MM.1S (cell line): ENCODE results near the gene SLC25A26.

ENCODE experiments used
- DNase-seq: peaks from one replicate; pipeline ENCODE4 v3.0.0-alpha.2; 2015
- H2AFZ ChIP-seq: fragments of 300-600 bp; sonication (generic); 2 replicates; pipeline ENCODE4 v1.6.0; 2016; ENCODE audit warnings: antibody characterized with exemption, low read length
- H3F3A ChIP-seq: fragments of 300-600 bp; sonication (generic); 2 replicates; pipeline ENCODE4 v1.6.1; 2016; ENCODE audit warnings: mild to moderate bottlenecking, antibody characterized with exemption, low read length, moderate library complexity, mixed read lengths; ENCODE audit not compliant: insufficient read depth
- H3K27ac ChIP-seq: fragments of 300-600 bp; sonication (generic); 2 replicates; pipeline ENCODE4 v1.5.1; 2016; ENCODE audit warnings: mild to moderate bottlenecking, low read length
- H3K27me3 ChIP-seq: fragments of 300-600 bp; sonication (generic); replicated peaks from 2 replicates; pipeline ENCODE4 v1.6.0; 2016; ENCODE audit warnings: low read length; ENCODE audit not compliant: insufficient read depth
- H3K36me3 ChIP-seq: fragments of 300-600 bp; sonication (generic); replicated peaks from 2 replicates; pipeline ENCODE4 v1.6.1; 2016; ENCODE audit warnings: mild to moderate bottlenecking, low read length, mixed read lengths; ENCODE audit not compliant: insufficient read depth
- H3K4me1 ChIP-seq: fragments of 300-600 bp; sonication (generic); 2 replicates; pipeline ENCODE4 v1.6.1; 2016; ENCODE audit warnings: low read length, mixed read lengths
- H3K4me2 ChIP-seq: fragments of 300-600 bp; sonication (generic); 2 replicates; pipeline ENCODE4 v1.6.0; 2016; ENCODE audit warnings: low read depth, low read length
- H3K4me3 ChIP-seq: fragments of 300-600 bp; sonication (generic); 2 replicates; pipeline ENCODE4 v1.5.1; 2016; ENCODE audit warnings: low read length, mixed read lengths
- H3K79me2 ChIP-seq: fragments of 300-600 bp; sonication (generic); 2 replicates; pipeline ENCODE4 v1.6.1; 2016; ENCODE audit warnings: mixed run types, low read length, mixed read lengths
- H3K9ac ChIP-seq: fragments of 300-600 bp; sonication (generic); 2 replicates; pipeline ENCODE4 v1.6.1; 2016; ENCODE audit warnings: low read length, mixed read lengths
- H3K9me2 ChIP-seq: fragments of 300-600 bp; sonication (generic); replicated peaks from 2 replicates; pipeline ENCODE4 v1.6.1; 2016; ENCODE audit warnings: mild to moderate bottlenecking, low read length, mixed read lengths; ENCODE audit not compliant: insufficient read depth
- H3K9me3 ChIP-seq: fragments of 300-600 bp; sonication (generic); replicated peaks from 2 replicates; pipeline ENCODE4 v1.6.1; 2016; ENCODE audit warnings: mild to moderate bottlenecking, low read length, mixed read lengths; ENCODE audit not compliant: insufficient read depth
- H4K20me1 ChIP-seq: fragments of 300-600 bp; sonication (generic); 2 replicates; pipeline ENCODE4 v1.6.1; 2016; ENCODE audit warnings: mild to moderate bottlenecking, low read length, moderate library complexity, mixed read lengths; ENCODE audit not compliant: insufficient read depth
- CTCF ChIP-seq: fragments of 300-600 bp; sonication (generic); IDR thresholded peaks from 2 replicates; pipeline ENCODE4 v1.5.1; 2016; ENCODE audit warnings: antibody characterized with exemption, low read length, mixed read lengths
- EZH2 ChIP-seq: fragments of 300-600 bp; sonication (generic); optimal IDR thresholded peaks from 2 replicates; pipeline ENCODE3; 2017; ENCODE audit warnings: low read depth, mild to moderate bottlenecking, antibody characterized with exemption, low read length, mixed read lengths
- EZH2phosphoT487 ChIP-seq: fragments of 300-600 bp; sonication (generic); IDR thresholded peaks from 2 replicates; pipeline ENCODE4 v1.6.1; 2018; ENCODE audit warnings: antibody characterized with exemption, low read length

The SLC25A26 gene

GRCh38 chr3:66366747-66367146, 145.9 kb downstream of the SLC25A26 start:
- H3K79me2 ChIP-seq, result no peaks in the 10 kb centered on the region
- H4K20me1 ChIP-seq, result no peaks in the 10 kb centered on the region
- H3K9me2 ChIP-seq, result no peaks in the 10 kb centered on the region
- H3K27me3 ChIP-seq, result no peaks in the 10 kb centered on the region
- H3K4me3 ChIP-seq, result no peak overlapping the region
- H3K9ac ChIP-seq, result no peak overlapping the region
- no peak overlapping the region for H3K4me2 ChIP-seq
- H3F3A ChIP-seq, result no peaks in the 10 kb centered on the region
- H2AFZ ChIP-seq, result no peak overlapping the region
- H3K9me3 ChIP-seq, result no peaks in the 10 kb centered on the region
- H3K4me1 ChIP-seq, result no peaks in the 10 kb centered on the region
- no peak for DNase-seq
- no peak for TF ChIP-seq EZH2phosphoT487
- no peak for TF ChIP-seq CTCF
- no peak for TF ChIP-seq EZH2
- no peaks in the 10 kb centered on the region for H3K36me3 ChIP-seq
- H3K27ac ChIP-seq, result no peak overlapping the region

DNA sequence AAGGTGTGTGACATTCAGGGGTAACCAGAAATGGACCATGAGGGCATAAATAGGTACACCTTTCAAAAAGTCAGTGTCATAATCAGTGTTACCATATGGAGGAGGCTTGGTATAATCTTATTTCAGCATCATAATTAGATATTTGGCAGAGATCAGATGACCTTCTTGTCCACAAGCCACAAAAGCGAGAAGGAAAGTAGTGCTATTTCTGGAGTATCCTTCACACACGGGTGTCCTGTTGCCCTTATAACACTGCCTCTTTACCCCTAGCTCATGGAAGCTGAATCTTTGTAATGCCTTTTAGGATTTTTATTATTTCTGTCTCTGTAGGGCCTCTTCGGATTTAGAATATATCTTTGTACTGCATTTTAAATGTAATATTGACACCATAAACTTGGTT, 147.2 kb downstream of the SLC25A26 start:
- no peaks in the 10 kb centered on the region for H3K36me3 ChIP-seq
- no peaks in the 10 kb centered on the region for H3K27me3 ChIP-seq
- no peaks in the 10 kb centered on the region for H3K9me2 ChIP-seq
- H3K4me2 ChIP-seq, result no peak overlapping the region
- TF ChIP-seq CTCF (no peak), EZH2phosphoT487 (no peak), EZH2 (no peak)
- H3F3A ChIP-seq, result no peaks in the 10 kb centered on the region
- no peaks in the 10 kb centered on the region for H4K20me1 ChIP-seq
- H3K9me3 ChIP-seq, result no peaks in the 10 kb centered on the region
- no peaks in the 10 kb centered on the region for H3K4me1 ChIP-seq
- H2AFZ ChIP-seq, result no peak overlapping the region
- H3K9ac ChIP-seq, result no peak overlapping the region
- no peak overlapping the region for H3K27ac ChIP-seq
- H3K79me2 ChIP-seq, result no peaks in the 10 kb centered on the region
- DNase-seq, result no peak
- no peak overlapping the region for H3K4me3 ChIP-seq

DNA sequence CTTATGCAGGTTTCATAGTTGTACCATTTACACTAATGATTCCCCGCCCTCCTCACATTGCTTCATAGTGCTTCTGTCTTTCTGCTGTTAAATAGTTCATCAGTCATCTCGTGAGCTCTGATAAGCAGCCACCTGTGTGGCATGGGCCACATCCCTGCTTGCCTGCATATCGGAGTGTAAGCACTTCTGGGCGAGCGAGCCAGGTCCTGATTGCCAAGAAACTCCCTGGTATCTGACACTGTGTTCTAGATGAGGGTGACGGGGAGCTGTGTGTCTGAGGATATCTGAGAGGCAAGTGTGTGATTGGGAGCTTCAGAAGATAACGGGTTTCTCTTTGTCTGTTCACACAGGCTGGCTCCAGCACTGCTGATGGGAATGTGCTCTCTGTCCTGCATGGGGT, 149.4 kb downstream of the SLC25A26 start:
- TF ChIP-seq CTCF, result no peak
- TF ChIP-seq EZH2phosphoT487, result no peak
- no peak for TF ChIP-seq EZH2
- DNase-seq, result no peak
- Histone ChIP-seq H3K27me3 (no peaks in the 10 kb centered on the region), H3K79me2 (no peaks in the 10 kb centered on the region), H4K20me1 (no peaks in the 10 kb centered on the region), H3K36me3 (no peaks in the 10 kb centered on the region), H3K9me3 (no peaks in the 10 kb centered on the region), H2AFZ (no peak overlapping the region), H3K4me1 (no peaks in the 10 kb centered on the region), H3K4me2 (no peak overlapping the region), H3K4me3 (no peak overlapping the region), H3F3A (no peaks in the 10 kb centered on the region), H3K27ac (no peak overlapping the region), H3K9me2 (no peaks in the 10 kb centered on the region), H3K9ac (no peak overlapping the region)
